ENCODE data around the gene LRMDA.

LRMDA gene

GRCh38 chr10:76401006-76401405 is 969.6 kb downstream of the LRMDA start:
- FAIRE-seq (no peak), DNase-seq (ENCODE audit: low spot score) (no peak)

DNA sequence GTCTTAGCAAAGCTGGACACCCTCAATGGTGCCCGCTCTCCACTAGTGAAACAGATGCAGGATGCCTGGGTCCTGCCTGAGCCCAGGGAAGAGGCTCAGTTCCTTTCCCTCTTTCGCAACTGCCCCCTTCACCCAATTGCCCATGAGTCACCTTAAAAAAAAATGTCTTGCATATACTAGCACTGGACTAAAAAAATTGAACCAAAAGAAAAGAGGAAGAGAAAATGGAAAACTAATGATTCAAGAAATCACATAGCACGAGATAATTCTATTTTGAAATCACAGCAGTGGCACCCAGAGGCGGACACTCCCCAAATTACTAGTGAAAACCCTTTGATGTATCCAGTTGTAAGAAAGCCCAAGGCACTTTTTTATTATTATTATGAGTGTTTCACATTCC is 972.5 kb downstream of the LRMDA start:
- FAIRE-seq, result no peak
- no peak for DNase-seq (ENCODE audit: low spot score)

- DNase-seq (ENCODE audit: low spot score) (no peak), FAIRE-seq (peak; percentile 27)
Observed at GRCh38 chr10:76404531-76404930, 973.1 kb downstream of the LRMDA start.

DNA sequence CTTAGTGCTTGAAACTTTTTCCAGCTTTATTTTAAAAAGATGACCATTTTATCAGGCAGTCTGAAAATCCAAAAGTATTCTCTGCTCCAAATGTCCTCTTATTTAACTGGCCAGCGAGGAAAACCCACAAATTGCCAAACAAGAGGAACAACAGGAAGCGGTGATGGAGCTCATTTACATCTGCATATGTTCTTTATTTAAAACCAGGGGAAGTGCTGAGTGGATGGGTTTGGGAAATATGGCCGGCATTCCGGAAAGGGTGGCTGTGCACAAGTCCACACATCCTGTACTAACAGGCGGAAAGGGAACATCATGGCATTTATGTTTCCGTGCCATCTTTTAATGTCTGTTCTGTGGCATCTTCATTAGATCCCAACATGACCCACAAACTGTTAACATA is 974.5 kb downstream of the LRMDA start:
- DNase-seq (ENCODE audit: low spot score) (no peak), FAIRE-seq (no peak)

- DNase-seq (ENCODE audit: low spot score) (no peak), FAIRE-seq (no peak)
Observed at GRCh38 chr10:76408646-76409045, 977.2 kb downstream of the LRMDA start.

DNA sequence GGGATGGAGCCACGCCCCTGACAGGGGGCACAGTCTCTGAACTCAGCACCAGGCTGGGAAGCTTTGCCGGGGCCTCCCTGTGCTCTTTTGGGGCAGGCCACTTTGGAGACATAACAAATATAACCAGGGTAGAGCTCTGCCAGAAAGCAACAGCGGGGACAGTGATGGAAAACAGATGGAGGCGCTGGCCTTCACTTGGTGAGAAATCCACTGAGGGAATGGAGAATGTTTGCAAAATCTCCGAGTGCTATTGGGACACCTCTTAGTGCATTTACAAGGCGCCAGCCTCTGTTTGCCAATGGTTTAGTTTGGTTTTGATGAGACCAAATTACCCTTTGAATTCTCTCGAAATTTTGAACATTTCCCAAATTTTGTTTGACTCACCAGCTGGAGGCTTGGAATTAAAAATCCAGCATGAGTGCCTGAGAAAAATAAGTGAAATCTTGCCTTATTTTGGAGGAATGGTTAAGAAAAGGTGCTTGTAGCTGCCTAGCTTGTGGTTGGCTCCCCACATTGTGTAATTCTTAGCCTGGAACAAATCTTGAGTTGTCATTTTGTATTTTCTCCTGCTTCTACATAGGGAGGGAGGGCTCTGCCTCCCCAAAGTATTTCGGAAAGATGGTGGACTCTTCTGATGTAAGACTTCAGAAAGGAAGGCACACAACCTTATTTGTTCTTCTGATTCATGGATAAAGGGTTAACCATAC is 980.5 kb downstream of the LRMDA start:
- FAIRE-seq, result no peak
- DNase-seq (ENCODE audit: low spot score), result no peak

DNA sequence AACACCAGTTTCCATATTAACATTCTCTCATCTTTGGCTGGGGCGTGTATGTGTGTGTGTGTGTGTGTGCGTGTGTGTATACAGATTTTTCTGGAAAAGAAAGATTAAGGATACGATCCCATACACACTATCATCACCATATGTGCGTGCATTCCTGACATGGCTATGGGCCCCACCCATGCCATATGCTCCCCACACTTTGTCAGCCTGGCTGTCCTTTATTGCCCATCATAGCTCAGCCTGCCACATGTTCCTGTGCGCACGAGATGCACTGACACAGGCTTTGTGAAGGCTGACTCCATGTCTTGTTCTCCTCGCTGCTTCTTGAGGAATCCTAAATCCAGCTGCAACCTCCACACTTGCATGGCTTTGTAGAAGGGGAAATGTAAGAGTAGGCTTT is 984.1 kb downstream of the LRMDA start:
- DNase-seq (ENCODE audit: low spot score) (no peak), FAIRE-seq (no peak)

DNA sequence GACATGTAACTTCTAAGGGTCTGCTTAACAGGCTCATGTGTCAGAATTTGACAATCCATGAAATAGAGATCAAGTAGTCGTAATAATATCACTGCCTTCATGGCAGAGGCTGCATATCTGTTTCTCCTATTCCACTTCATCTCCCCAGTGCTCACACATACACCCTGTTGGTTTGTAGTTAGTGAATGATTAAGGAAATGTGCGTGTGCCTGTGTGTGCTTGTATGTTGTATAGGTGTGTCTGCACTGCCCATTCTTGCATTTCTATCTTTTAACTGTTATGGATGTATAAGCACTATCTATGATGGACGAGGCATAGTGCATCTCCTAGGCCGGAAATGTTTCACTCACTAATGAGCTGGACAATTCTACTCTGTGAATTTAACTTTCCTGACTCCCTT is 985.2 kb downstream of the LRMDA start:
- DNase-seq (ENCODE audit: low spot score), result no peak
- peak; percentile 65 for FAIRE-seq

GRCh38 chr10:76420725-76421124 is 989.3 kb downstream of the LRMDA start:
- FAIRE-seq (no peak), DNase-seq (ENCODE audit: low spot score) (no peak)

DNA sequence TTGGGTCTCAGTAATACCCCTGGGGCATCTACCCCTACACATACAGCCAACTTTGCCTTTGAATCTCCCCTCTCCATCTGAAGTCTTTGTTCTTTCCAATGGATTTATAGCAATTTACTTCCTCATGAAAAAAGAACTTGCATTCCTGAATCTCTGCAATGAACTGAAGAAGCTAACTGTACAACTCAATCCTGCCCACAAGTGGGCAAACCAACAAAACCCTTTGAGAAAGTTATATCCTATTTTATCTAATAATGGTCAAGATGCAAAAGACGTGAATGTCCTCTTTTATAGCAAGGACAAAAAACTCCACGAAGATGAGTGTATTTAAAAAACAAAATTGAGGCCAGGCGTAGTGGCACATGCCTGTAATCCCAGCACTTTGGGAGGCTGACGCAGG is 991.3 kb downstream of the LRMDA start:
- FAIRE-seq (no peak), DNase-seq (ENCODE audit: low spot score) (no peak)

DNA sequence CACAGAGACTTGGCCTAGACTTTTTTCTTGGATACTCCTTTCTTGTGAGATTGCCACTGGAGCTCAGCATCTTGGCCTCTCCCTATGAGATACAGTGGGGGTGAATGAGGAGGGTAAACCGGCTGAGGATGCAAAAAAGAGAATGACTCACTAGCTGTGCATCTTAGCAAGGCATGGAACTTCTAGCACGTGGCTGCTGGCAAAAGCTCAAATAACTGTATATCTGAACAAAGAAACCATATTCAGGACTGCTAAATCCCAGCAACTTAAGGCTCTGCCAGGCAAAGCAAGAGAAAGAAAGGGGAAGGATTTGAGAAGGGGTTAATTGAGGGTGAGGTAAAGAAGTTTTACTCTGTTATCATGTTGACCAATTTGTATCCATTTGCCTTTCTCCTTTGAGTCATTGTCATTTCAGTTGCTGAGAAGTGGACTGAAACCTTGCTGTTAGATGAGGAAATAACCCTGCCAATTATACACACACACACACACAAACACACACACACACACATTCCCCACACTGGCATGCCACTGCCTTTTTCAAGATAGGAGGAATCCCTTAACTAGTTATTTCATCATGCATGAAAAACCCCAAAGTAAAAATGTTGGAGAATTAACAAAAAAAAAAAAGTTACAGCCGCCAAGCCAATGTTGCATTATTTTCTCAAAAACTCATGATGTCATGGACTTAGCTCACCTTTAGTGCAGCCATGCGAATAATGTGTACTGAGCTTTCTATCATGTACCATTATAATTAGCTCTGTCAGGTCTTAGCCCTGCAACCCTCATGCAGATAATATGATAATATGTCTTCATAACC is 997.3 kb downstream of the LRMDA start:
- DNase-seq (ENCODE audit: low spot score), result peak; percentile 80
- peak; percentile 93 for FAIRE-seq

GRCh38 chr10:76429368-76430060 is 998.1 kb downstream of the LRMDA start:
- FAIRE-seq (no peak), DNase-seq (ENCODE audit: low spot score) (no peak)

DNA sequence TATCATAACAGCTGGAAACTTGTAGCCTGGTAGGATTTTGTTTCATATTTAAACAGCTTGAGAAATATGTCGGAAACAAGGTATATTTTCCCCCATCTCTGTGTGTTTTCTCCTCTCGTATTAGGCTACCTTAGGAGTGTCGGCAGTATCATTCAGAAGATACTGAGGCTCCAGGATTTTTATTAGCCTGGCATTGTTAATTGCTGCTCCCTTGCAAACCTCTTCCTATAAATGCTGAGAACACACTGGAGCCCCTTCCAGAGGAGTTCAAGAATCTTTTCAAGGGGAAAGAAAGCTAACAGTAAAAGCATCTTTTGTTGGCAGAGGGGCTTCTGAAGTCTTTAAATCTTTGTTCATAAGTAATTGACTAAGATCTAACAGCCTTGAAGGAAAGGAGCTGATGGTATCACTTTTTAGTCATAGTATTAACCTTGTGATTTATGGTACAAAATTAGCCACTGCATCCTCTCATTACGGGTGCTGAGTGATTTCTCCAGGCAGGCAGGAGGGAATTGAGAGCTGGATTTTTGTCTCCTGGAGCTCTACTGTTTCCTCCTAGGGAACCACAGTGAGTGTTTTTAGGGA is 998.7 kb downstream of the LRMDA start:
- DNase-seq (ENCODE audit: low spot score), result no peak
- no peak for FAIRE-seq

GRCh38 chr10:76432016-76433012 is 1000.9 kb downstream of the LRMDA start:
- FAIRE-seq, result peak; percentile 73
- DNase-seq (ENCODE audit: low spot score), result peak; percentile 85

DNA sequence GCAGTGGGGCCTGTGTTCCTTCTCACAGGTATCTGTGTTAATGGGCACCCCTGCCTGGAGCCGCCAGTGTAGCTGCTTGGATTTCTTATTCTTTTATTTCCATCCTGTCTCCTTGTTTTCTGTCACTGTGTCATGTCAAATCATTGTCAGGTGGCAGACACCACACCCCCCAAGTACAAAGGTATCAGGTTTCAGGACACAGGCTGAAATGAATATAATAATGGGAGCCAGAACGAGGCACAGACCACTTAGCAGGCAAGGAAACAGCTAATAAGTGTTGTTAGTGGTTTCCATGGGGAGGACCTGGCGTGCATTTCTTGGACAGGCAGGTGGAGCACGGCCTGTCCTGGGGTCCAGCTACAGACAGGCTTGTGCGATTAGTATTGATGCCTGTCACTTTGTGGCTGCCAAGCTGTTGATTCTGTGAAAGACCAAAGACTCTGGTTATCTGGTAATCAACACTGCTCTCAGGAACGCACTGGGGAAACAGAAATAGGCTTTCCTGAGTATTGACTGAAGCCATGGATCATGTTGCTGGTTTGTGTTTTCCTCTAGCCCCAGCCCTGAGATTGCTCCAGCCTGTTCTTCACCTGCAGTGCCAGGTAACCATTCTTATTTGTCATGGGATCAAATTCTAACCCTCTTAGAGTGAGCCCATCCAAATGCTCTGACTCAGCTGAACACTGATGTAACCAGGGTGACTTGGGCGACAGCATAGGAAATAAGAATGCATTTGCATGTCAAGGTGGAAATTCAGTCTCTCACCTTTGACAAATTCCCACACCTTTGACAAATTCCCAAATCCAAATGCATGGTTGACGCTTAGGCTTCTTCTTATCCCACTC is 1002.0 kb downstream of the LRMDA start:
- FAIRE-seq (peak; percentile 56), DNase-seq (ENCODE audit: low spot score) (no peak)

- no peak for FAIRE-seq
- no peak for DNase-seq (ENCODE audit: low spot score)
Observed at GRCh38 chr10:76435157-76435556, 1003.7 kb downstream of the LRMDA start.

GRCh38 chr10:76436401-76436811 is 1005.0 kb downstream of the LRMDA start:
- peak; percentile 9 for FAIRE-seq
- no peak for DNase-seq (ENCODE audit: low spot score)

- DNase-seq (ENCODE audit: low spot score) (no peak), FAIRE-seq (no peak)
Observed at GRCh38 chr10:76436981-76437380, 1005.6 kb downstream of the LRMDA start.

DNA sequence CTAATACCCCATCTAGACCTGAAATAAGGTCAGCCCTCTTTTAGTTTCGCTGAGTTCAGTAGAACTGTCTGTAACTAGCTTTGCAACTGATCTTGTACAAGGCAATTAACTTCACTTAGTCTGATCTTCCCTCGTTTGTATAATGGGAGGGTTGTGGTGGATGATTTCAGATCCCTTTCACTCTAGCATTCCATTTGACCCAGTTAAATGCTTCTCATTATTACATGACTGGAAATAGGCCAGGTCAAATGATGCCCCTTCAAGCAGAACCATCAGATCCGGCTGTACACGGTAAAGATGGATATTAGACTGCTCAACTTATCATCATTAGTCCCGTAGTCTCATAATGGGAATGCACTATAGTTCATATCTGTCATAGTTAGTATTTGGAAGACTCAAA is 1009.0 kb downstream of the LRMDA start:
- FAIRE-seq (no peak), DNase-seq (ENCODE audit: low spot score) (no peak)

GRCh38 chr10:76442113-76442512 is 1010.7 kb downstream of the LRMDA start:
- FAIRE-seq (no peak), DNase-seq (ENCODE audit: low spot score) (no peak)

All from urothelium cell line (cell line).